ENCODE measurements around the gene CLEC5A. TPM values are rescaled to one million over a fixed set of nuclear protein-coding genes. Genes with fewer than 3 reads are reported as not detected.

CLEC5A gene
- total RNA-seq, result under 1 TPM in 3 of 4 donors, not detected in 1; 0.32 to 0.66 (median 0.42) TPM

DNA sequence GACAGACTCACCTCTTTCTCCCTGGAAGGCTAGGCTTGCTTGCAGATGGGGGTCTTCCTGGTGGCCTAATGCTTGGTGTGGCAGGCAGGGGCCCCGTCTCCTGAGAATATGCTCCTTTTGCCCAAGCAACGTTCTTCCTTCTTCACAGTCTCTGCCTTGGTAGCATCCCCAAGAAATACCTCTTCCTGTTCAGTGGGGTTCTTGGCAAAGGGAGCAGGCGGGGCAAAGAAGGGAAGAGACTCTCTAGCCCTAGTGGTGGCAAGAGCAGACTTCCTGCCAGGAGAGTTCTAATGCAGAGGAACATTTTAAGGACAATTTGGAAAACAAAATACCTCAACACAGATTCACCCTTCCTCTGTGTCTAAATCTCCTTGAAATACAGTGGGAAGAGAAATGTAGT is at the start of gene CLEC5A:
Gene CLEC5A, minus strand, starts transcription at position 179 of the 400 bp plus-strand sequence. CDS start 682 bp downstream, outside the sequence.
- WGBS, result 69% methylated on average over 3 of the region's 3 CpGs

DNA sequence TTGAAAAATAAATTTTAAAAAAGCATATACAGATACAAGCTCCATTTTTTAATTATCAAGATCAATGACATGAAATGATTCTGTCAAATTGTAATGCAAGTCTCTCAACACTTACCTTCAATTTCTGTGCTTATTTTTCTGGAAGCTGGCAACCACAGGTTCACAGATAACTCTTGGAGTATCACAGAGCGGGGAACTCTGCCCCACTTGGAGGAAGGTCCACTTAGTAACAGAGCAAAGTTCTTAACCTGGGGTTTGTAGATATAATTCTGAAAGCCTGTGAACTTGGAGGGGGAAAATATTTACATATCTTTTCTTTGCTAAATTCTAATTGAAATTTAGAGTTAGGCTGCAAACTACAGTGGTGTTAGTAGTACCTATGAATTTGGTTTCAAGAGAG is 46.6 kb upstream of the CLEC5A start:
- WGBS, result 77% methylated on average over 1 of the region's 1 CpG
- no peak for TF ChIP-seq POLR2AphosphoS5 (IDR thresholded peaks at IDR 0.05)
- TF ChIP-seq POLR2A (IDR thresholded peaks at IDR 0.05; ENCODE audit: low read depth), result no peak
- Histone ChIP-seq H3K4me1 (no peaks in the 10 kb centered on the region), H3K27me3 (no peaks in the 10 kb centered on the region), H3K36me3 (no peaks in the 10 kb centered on the region), H3K27ac (replicated peaks in 1 of 4) (no peak overlapping the region), H3K4me3 (no peak overlapping the region), H3K9me3 (no peaks in the 10 kb centered on the region)
- intact Hi-C loops (cut with DNase I), result no loop called here
- DNase-seq (ENCODE audit: extremely low spot score), result no peak

More for the DNA sequence above, at the start of gene CLEC5A:
- no peak for DNase-seq (ENCODE audit: extremely low spot score)
- Histone ChIP-seq H3K27me3 (no peaks in the 10 kb centered on the region), H3K27ac (replicated peaks in 1 of 4) (no peak within 1 kb of the TSS), H3K36me3 (no peaks in the 10 kb centered on the region), H3K9me3 (peaks cover 0 to 4% (median 0%) of the 10 kb centered on the region in 4 donors), H3K4me1 (no peaks in the 10 kb centered on the region), H3K4me3 (no peak within 1 kb of the TSS)
- TF ChIP-seq, protein P1, sequence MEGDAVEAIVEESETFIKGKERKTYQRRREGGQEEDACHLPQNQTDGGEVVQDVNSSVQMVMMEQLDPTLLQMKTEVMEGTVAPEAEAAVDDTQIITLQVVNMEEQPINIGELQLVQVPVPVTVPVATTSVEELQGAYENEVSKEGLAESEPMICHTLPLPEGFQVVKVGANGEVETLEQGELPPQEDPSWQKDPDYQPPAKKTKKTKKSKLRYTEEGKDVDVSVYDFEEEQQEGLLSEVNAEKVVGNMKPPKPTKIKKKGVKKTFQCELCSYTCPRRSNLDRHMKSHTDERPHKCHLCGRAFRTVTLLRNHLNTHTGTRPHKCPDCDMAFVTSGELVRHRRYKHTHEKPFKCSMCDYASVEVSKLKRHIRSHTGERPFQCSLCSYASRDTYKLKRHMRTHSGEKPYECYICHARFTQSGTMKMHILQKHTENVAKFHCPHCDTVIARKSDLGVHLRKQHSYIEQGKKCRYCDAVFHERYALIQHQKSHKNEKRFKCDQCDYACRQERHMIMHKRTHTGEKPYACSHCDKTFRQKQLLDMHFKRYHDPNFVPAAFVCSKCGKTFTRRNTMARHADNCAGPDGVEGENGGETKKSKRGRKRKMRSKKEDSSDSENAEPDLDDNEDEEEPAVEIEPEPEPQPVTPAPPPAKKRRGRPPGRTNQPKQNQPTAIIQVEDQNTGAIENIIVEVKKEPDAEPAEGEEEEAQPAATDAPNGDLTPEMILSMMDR (IDR thresholded peaks at IDR 0.05), result no peak
- TF ChIP-seq POLR2AphosphoS5 (IDR thresholded peaks at IDR 0.05) (no peak), EP300 (IDR thresholded peaks at IDR 0.05) (no peak), POLR2A (IDR thresholded peaks at IDR 0.05; ENCODE audit: low read depth) (no peak)
- intact Hi-C loops (cut with DNase I), result no loop called here

DNA sequence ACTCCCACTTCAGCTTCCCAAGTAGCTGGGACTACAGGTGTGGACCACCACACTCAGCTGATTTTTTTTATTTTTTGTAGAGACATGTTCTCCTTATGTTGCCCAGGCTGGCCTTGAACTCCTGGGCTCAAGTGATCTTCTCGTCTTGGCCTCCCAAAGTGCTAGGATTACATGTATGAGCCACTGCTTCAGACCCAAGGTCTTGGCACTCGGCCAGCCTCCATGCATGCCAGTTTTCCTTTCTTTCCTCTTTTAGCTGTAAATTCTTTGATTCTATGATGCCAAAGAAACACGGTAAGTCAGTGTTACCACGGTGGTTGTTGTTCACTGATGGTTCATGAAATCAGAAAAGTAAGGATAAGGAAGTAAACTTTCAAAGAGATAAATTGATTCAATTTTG is 45.9 kb upstream of the CLEC5A start:
- Histone ChIP-seq H3K36me3 (no peaks in the 10 kb centered on the region), H3K9me3 (no peaks in the 10 kb centered on the region), H3K27ac (replicated peaks in 1 of 4) (no peak overlapping the region), H3K4me3 (no peak overlapping the region), H3K4me1 (no peaks in the 10 kb centered on the region), H3K27me3 (no peaks in the 10 kb centered on the region)
- no peak for DNase-seq (ENCODE audit: extremely low spot score)
- intact Hi-C loops (cut with DNase I), result no loop called here
- 70% methylated on average over 4 of the region's 4 CpGs for WGBS
- no peak for TF ChIP-seq POLR2AphosphoS5 (IDR thresholded peaks at IDR 0.05)
- TF ChIP-seq EP300 (IDR thresholded peaks at IDR 0.05), result no peak
- TF ChIP-seq POLR2A (IDR thresholded peaks at IDR 0.05; ENCODE audit: low read depth), result no peak
- TF ChIP-seq, protein P1 (IDR thresholded peaks at IDR 0.05), result no peak

DNA sequence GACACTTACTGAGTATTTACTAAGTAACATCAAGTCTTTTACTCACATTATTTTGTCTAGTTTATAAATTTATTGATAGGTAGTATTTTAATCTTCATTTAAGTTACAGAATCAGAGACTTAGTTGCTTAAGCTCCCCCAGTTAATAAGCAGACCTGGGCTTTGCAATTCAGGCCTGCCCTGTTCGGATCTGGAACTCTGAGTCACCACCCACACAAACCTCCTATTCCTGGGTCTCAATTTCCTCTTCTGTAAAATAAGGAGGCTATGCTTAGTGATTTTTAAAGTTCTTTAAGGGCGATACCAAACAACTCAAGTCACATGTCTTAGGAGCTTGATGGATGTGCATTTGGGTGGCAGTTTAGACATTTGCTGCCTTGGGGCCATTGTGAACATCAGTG is 45.4 kb upstream of the CLEC5A start:
- no peaks in the 10 kb centered on the region for H3K36me3 ChIP-seq
- 77% methylated on average over 2 of the region's 2 CpGs for WGBS
- no peak overlapping the region for H3K4me3 ChIP-seq
- H3K27me3 ChIP-seq, result no peaks in the 10 kb centered on the region
- DNase-seq (ENCODE audit: extremely low spot score), result no peak
- no peaks in the 10 kb centered on the region for H3K9me3 ChIP-seq
- no peak for TF ChIP-seq EP300 (IDR thresholded peaks at IDR 0.05)
- TF ChIP-seq, protein P1 (IDR thresholded peaks at IDR 0.05), result no peak
- TF ChIP-seq POLR2A (IDR thresholded peaks at IDR 0.05; ENCODE audit: low read depth), result no peak
- no peak for TF ChIP-seq POLR2AphosphoS5 (IDR thresholded peaks at IDR 0.05)
- no peaks in the 10 kb centered on the region for H3K4me1 ChIP-seq
- no peak overlapping the region for H3K27ac ChIP-seq (replicated peaks in 1 of 4)
- intact Hi-C loops (cut with DNase I), result no loop called here

DNA sequence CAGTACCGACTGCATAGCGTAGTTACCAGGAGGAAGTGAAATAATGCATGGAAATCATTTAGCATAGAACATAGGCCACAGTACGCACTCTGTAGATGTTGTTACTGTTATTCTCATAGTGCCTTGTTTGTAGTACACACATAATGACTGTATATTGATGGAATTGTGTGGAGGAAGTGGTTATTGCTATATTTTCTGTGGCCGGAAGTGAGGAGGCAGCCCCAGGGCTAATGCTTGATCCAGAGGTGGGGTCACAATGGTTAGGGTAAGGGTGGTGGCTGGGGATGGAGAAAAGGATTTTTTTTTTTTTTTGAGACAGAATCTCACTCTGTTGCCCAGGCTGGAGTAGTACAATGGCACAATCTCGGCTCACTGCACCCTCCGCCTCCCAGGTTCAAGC is 44.4 kb upstream of the CLEC5A start:
- 75% methylated on average over 6 of the region's 6 CpGs for WGBS
- no peak for DNase-seq (ENCODE audit: extremely low spot score)
- TF ChIP-seq, protein P1 (IDR thresholded peaks at IDR 0.05), result no peak
- TF ChIP-seq POLR2A (IDR thresholded peaks at IDR 0.05; ENCODE audit: low read depth) (no peak), POLR2AphosphoS5 (IDR thresholded peaks at IDR 0.05) (no peak), EP300 (IDR thresholded peaks at IDR 0.05) (no peak)
- H3K36me3 ChIP-seq, result no peaks in the 10 kb centered on the region
- H3K9me3 ChIP-seq, result peaks cover 0 to 2% (median 0%) of the 10 kb centered on the region in 4 donors
- no peaks in the 10 kb centered on the region for H3K27me3 ChIP-seq
- intact Hi-C loops (cut with DNase I), result no loop called here
- H3K4me3 ChIP-seq, result no peak overlapping the region
- H3K27ac ChIP-seq (replicated peaks in 1 of 4), result no peak overlapping the region
- no peaks in the 10 kb centered on the region for H3K4me1 ChIP-seq

Measured in esophagus muscularis mucosa (tissue), 4 donors.